SK-N-MC (cell line): Measurements from ENCODE around the gene ALMS1.

Source experiments
- EZH2 ChIP-seq: fragments of 200-600 bp; sonication (generic); IDR thresholded peaks from one replicate; pipeline ENCODE4 v1.6.1; 2017; ENCODE audit warnings: antibody characterized with exemption
- POLR2AphosphoS5 ChIP-seq: IDR thresholded peaks from 2 replicates; pipeline ENCODE4 v1.6.1; 2012; ENCODE audit warnings: mild to moderate bottlenecking, low read depth, low read length, borderline replicate concordance

DNA sequence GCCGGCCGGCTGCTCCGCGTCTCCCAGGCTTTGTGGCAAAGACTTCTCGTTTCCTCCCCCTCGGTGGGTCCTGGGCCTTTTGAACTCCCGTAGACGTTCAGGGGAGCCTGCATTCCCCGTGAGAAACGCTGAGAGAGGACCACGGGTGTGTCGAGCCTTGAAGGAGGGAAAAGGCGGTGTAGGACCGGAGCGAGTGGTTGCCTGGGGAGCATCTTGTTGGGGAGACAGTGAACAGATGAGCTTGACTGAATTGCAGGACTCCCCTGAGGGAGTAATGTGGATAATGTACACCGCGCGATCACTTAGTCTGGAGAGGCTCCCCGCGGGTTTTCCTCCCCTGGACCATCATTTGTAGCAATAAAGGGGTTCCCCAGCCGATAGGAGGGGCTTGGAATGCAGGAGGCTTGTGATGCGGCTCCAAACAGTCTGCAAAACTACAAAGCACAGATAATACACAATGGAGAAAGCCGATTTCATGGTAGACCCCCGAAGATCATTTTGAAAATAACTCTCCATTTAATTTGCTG, 769 bp downstream of the ALMS1 start:
- TF ChIP-seq EZH2 (no peak), POLR2AphosphoS5 (no peak)
